Caco-2 (cell line): Measurements from ENCODE around the gene ARHGAP5. TPM values are rescaled to one million over a fixed set of nuclear protein-coding genes. Genes with fewer than 3 reads are reported as not detected.
A peak's percentile ranks its signal among the peaks of the same experiment; 100 is the strongest.
"Not testable (repeated sequence)": the region's sequence is repeated elsewhere in the genome, so short reads cannot be mapped to it uniquely, and the experiment has no call there.

ENCODE experiments used
- BruUV-seq: library from RNA; stranded (reverse); fragments of 400-500 nt; replicated peaks from 2 replicates; lab custom pipeline; 2021; lab: Mats Ljungman, UMichigan
- CTCF ChIA-PET: fragments of 300-600 bp; sonication (Branson Sonifier 250); formaldehyde crosslinking; loops from one replicate; lab custom pipeline; 2022; ENCODE audit warnings: antibody characterized with exemption; lab: Charles Lee
- POLR2A ChIA-PET: fragments of 300-600 bp; sonication (Branson Sonifier 250); formaldehyde crosslinking; loops from one replicate; lab custom pipeline; 2022; ENCODE audit warnings: antibody characterized with exemption; lab: Charles Lee
- DNase-seq, 2 experiments: peaks; one replicate each; pipeline versions ENCODE4 v3.0.0 to v3.0.0-alpha.2; 2020 to 2022
- H3K27me3 ChIP-seq: replicated peaks from 2 replicates; pipeline ENCODE4 v1.6.0; 2011; ENCODE audit warnings: low read length; ENCODE audit not compliant: control insufficient read depth, insufficient read depth
- H3K36me3 ChIP-seq: 2 replicates; pipeline ENCODE4 v1.5.1; 2011; ENCODE audit warnings: low read length; ENCODE audit not compliant: control insufficient read depth, insufficient read depth
- H3K4me1 ChIP-seq: fragments of 250-450 bp; sonication (Bioruptor Pico); 2 replicates; pipeline ENCODE4 v1.5.1; 2020; ENCODE audit warnings: mild to moderate bottlenecking
- H3K4me3 ChIP-seq: 2 replicates; pipeline ENCODE4 v1.5.1; 2011; ENCODE audit warnings: low read depth, mild to moderate bottlenecking, control low read depth, low read length
- H3K9me3 ChIP-seq: fragments of 250-450 bp; sonication (Bioruptor Pico); 2 replicates; pipeline ENCODE4 v1.5.1; 2020; ENCODE audit warnings: mild to moderate bottlenecking, moderate library complexity
- H3K27ac Mint-ChIP-seq: one replicate; pipeline ENCODE4 v1.8.0; 2022; ENCODE audit warnings: mixed read lengths; ENCODE audit not compliant: unreplicated experiment
- H3K27me3 Mint-ChIP-seq: one replicate; pipeline ENCODE4 v1.8.0; 2022; ENCODE audit warnings: mixed read lengths; ENCODE audit not compliant: insufficient read depth, unreplicated experiment
- H3K36me3 Mint-ChIP-seq: one replicate; pipeline ENCODE4 v1.8.0; 2022; ENCODE audit warnings: mild to moderate bottlenecking, mixed read lengths; ENCODE audit not compliant: insufficient read depth, unreplicated experiment
- H3K4me1 Mint-ChIP-seq: one replicate; pipeline ENCODE4 v1.8.0; 2022; ENCODE audit warnings: low read depth, mixed read lengths; ENCODE audit not compliant: unreplicated experiment
- H3K4me3 Mint-ChIP-seq: one replicate; pipeline ENCODE4 v1.8.0; 2022; ENCODE audit warnings: mild to moderate bottlenecking, moderate library complexity, mixed read lengths; ENCODE audit not compliant: unreplicated experiment
- H3K9me3 Mint-ChIP-seq: one replicate; pipeline ENCODE4 v1.8.0; 2022; ENCODE audit warnings: mixed read lengths; ENCODE audit not compliant: unreplicated experiment
- intact Hi-C: fragments of 100-400 bp; cut with micrococcal nuclease; formaldehyde crosslinking; loops from one replicate; pipeline ENCODE4 v1.10.0; 2022; ENCODE audit not compliant: unreplicated experiment
- total RNA-seq: library from RNA; stranded (reverse); gene quantifications from 2 replicates; pipeline ENCODE4 v1.2.3, GENCODE V29; 2022
- TF ChIP-seq, protein P1 (sequence below), 2 experiments: fragments of 200-600 bp in 1 of 2; IDR thresholded peaks; 1 replicate in 1 of 2; 2 replicates in 1 of 2; pipeline versions ENCODE4 v1.5.1 to v1.8.0; 2011 to 2022; ENCODE audit warnings: antibody characterized with exemption in 1 of 2, control low read depth in 1 of 2, inconsistent platforms in 1 of 2, low read depth in 1 of 2, low read length in 1 of 2, mild to moderate bottlenecking in 1 of 2, moderate library complexity in 1 of 2; ENCODE audit not compliant: insufficient read depth in 1 of 2, severe bottlenecking in 1 of 2, unreplicated experiment in 1 of 2

Gene ARHGAP5
- total RNA-seq, 1 experiment from 2014 or later = 165 TPM

DNA sequence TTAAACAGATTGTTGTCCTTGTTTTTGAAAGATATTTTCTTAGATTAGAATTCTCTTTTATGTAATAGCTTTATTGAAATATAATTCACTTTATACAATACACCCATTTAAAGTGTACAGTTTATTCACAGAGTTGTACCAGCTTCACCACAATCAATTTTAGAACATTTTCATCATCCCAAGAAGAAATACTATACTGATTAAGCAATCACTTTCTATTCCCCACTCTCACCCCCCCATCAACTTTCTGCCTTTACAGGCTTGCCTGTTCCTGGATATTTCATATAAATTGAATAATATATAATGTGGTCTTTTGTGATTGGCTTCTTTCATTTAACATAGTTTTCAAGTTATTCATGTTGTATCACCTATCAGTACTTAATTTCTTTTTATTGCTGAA lies 44.4 kb downstream of the ARHGAP5 start:
- CTCF ChIA-PET = no interaction called here
- DNase-seq = no peak
- H3K27me3 ChIP-seq = no peaks in the 10 kb centered on the region
- no peaks in the 10 kb centered on the region for H3K27me3 Mint-ChIP-seq
- BruUV-seq = no TSS peak
- POLR2A ChIA-PET = no interaction called here
- peaks cover 12% of the 10 kb centered on the region for H3K9me3 Mint-ChIP-seq
- intact Hi-C loops = no loop called here
- H3K4me3 Mint-ChIP-seq = no peak overlapping the region
- H3K9me3 ChIP-seq = peaks cover 3% of the 10 kb centered on the region; the same call in 1 of the 2 replicates
- H3K36me3 Mint-ChIP-seq = peaks cover 56% of the 10 kb centered on the region
- no peak overlapping the region for H3K27ac Mint-ChIP-seq
- H3K4me1 ChIP-seq = peaks cover 6% of the 10 kb centered on the region
- TF ChIP-seq, protein P1, sequence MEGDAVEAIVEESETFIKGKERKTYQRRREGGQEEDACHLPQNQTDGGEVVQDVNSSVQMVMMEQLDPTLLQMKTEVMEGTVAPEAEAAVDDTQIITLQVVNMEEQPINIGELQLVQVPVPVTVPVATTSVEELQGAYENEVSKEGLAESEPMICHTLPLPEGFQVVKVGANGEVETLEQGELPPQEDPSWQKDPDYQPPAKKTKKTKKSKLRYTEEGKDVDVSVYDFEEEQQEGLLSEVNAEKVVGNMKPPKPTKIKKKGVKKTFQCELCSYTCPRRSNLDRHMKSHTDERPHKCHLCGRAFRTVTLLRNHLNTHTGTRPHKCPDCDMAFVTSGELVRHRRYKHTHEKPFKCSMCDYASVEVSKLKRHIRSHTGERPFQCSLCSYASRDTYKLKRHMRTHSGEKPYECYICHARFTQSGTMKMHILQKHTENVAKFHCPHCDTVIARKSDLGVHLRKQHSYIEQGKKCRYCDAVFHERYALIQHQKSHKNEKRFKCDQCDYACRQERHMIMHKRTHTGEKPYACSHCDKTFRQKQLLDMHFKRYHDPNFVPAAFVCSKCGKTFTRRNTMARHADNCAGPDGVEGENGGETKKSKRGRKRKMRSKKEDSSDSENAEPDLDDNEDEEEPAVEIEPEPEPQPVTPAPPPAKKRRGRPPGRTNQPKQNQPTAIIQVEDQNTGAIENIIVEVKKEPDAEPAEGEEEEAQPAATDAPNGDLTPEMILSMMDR (IDR thresholded peaks at IDR 0.05; ENCODE audit: insufficient read depth in 1 of 2, low read depth in 1 of 2, low read length in 1 of 2, severe bottlenecking in 1 of 2, unreplicated experiment in 1 of 2) = no peak
- peaks cover 18% of the 10 kb centered on the region for H3K4me1 Mint-ChIP-seq
- H3K36me3 ChIP-seq = no peaks in the 10 kb centered on the region; the same call in 1 of the 2 replicates
- H3K4me3 ChIP-seq = no peak overlapping the region

DNA sequence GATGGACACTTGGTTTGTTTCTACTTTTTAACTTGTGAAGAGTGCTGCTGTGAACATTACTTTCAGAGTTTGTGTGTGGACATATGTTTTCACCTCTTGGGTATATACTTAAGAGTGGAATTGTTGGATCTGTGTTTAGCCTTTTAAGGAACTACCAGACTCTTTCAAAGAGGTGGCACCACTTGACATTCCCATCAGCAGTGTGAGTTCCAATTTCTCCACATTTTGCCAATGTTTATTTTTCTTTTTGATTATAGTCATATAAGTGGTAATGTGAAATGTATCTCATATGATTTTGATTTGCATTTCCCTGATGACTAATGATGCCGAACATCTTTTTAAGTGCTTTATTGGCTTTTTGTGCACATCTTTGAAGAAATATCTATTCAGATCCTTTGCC lies 44.8 kb downstream of the ARHGAP5 start:
- Mint-ChIP-seq H3K4me1 (peaks cover 22% of the 10 kb centered on the region), H3K27ac (no peak overlapping the region), H3K4me3 (no peak overlapping the region), H3K27me3 (no peaks in the 10 kb centered on the region), H3K36me3 (peaks cover 61% of the 10 kb centered on the region), H3K9me3 (peaks cover 16% of the 10 kb centered on the region)
- intact Hi-C loops = no loop called here
- CTCF ChIA-PET = no interaction called here
- Histone ChIP-seq H3K27me3 (no peaks in the 10 kb centered on the region), H3K4me1 (peaks cover 8% of the 10 kb centered on the region), H3K9me3 (peaks cover 3% of the 10 kb centered on the region; the same call in 1 of the 2 replicates), H3K4me3 (no peak overlapping the region), H3K36me3 (no peaks in the 10 kb centered on the region; the same call in 1 of the 2 replicates)
- BruUV-seq = no TSS peak
- DNase-seq = no peak
- POLR2A ChIA-PET = no interaction called here
- TF ChIP-seq, protein P1 (IDR thresholded peaks at IDR 0.05; ENCODE audit: insufficient read depth in 1 of 2, low read depth in 1 of 2, low read length in 1 of 2, severe bottlenecking in 1 of 2, unreplicated experiment in 1 of 2) = no peak

DNA sequence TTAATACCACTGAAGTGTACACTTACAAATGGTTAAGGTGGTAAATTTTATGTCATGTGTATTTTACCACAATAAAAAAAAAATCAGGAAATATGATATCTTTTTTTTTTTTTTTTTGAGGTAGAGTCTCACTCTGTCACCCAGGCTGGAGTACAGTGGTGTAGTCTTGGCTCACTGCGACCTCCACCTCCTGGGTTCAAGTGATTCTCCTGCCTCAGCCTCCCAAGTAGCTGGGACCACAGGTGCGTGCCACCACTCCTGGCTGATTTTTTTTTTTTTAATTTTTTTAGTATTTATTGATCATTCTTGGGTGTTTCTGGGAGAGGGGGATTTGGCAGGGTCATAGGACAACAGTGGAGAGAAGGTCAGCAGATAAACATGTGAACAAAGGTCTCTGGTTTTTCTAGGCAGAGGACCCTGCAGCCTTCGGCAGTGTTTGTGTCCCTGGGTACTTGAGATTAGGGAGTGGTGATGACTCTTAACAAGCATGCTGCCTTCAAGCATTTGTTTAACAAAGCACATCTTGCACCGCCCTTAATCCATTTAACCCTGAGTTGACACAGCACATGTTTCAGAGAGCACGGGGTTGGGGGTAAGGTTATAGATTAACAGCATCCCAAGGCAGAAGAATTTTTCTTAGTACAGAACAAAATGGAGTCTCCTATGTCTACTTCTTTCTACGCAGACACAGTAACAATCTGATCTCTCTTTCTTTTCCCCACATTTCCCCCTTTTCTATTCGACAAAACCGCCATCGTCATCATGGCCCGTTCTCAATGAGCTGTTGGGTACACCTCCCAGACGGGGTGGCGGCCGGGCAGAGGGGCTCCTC lies 50.0 kb downstream of the ARHGAP5 start:
- DNase-seq, BruUV-seq, H3K9me3 ChIP-seq, H3K27me3 ChIP-seq, POLR2A ChIA-PET, H3K27me3 Mint-ChIP-seq, intact Hi-C loops, H3K4me3 Mint-ChIP-seq, H3K4me3 ChIP-seq, H3K36me3 ChIP-seq, CTCF ChIA-PET: not testable (repeated sequence)
- H3K36me3 Mint-ChIP-seq = peaks cover 77% of the 10 kb centered on the region
- peaks cover 14% of the 10 kb centered on the region for H3K4me1 ChIP-seq
- peaks cover 22% of the 10 kb centered on the region for H3K4me1 Mint-ChIP-seq
- H3K9me3 Mint-ChIP-seq = peaks cover 16% of the 10 kb centered on the region
- H3K27ac Mint-ChIP-seq = peak overlapping the region; percentile 44

DNA sequence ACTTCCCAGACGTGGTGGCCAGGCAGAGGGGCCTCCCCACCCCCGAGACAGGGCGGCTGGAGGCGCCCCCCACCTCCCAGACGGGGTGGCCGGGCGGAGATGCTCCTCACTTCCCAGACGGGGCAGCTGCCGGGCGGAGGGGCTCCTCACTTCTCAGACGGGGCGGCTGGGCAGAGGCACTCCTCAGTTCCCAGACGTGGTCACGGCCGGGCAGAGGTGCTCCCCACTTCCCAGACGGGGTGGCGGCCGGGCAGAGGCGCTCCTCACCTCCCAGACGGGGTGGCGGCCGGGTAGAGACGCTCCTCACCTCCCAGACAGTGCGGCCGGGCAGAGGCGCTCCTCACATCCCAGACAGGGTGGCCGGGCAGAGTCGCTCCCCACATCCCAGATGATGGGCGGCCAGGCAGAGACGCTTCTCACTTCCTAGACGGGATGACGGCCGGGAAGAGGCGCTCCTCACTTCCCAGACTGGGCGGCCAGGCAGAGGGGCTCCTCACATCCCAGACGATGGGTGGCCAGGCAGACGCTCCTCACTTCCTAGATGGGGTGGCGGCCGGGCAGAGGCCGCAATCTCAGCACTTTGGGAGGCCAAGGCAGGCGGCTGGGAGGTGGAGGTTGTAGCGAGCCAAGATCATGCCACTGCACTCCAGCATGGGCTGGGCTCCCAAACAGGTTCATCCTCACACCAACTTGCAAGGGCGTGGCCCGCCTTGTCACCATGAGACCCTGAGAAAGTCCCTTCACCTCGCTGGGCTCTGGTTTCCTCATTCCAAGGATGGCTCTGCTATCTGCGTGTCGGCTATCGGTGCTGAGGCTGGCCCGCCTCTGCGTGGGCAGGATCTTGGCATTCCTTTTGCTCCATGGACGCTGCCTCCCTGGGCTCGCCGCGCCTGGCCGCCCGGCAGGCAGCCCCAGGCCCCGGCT lies 50.9 kb downstream of the ARHGAP5 start:
- H3K4me3 ChIP-seq, H3K4me3 Mint-ChIP-seq, H3K27me3 Mint-ChIP-seq, POLR2A ChIA-PET, H3K27ac Mint-ChIP-seq, CTCF ChIA-PET, H3K9me3 ChIP-seq, intact Hi-C loops, BruUV-seq, H3K36me3 ChIP-seq, H3K27me3 ChIP-seq: not testable (repeated sequence)
- peak; percentile 10 to 55 for DNase-seq
- Mint-ChIP-seq H3K9me3 (peaks cover 16% of the 10 kb centered on the region), H3K36me3 (peaks cover 74% of the 10 kb centered on the region), H3K4me1 (peaks cover 22% of the 10 kb centered on the region)
- H3K4me1 ChIP-seq = peaks cover 14% of the 10 kb centered on the region
